Measurements from ENCODE around the gene CCDC9. TPM values are rescaled to one million over a fixed set of nuclear protein-coding genes. Genes with fewer than 3 reads are reported as not detected.

CCDC9 gene
- total RNA-seq, 1 donor = 6.5 TPM

DNA sequence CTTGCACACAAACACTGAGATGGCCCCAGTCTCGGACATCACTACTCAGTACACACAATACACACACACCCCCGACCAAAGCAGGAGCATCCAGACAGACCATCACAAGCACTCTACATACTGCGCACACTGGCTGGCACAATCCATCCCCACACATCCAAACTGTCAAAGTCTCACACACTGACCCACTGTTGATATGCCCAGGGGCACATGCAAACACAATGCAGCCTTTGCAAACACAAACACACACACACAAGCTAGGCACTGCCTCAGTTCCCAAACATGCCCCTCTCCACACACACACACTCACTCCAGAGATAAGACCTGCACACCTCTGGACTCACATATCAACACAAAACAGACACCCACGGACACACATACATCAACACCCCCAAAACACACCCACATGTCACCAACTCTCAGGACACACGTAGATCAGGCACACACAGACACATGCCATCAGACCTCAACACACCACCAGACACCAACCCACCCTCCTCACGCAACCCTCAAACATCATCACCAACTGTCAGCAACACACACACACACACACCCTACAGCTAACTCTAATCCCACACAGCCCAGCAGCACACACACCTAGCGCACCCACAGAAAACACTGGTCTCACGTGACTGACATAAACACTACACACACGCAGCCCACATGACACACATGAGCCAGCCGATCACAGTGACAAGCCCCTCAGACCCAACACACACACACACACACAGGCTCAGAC, 27.2 kb upstream of the CCDC9 start:
- TF ChIP-seq, protein P1, sequence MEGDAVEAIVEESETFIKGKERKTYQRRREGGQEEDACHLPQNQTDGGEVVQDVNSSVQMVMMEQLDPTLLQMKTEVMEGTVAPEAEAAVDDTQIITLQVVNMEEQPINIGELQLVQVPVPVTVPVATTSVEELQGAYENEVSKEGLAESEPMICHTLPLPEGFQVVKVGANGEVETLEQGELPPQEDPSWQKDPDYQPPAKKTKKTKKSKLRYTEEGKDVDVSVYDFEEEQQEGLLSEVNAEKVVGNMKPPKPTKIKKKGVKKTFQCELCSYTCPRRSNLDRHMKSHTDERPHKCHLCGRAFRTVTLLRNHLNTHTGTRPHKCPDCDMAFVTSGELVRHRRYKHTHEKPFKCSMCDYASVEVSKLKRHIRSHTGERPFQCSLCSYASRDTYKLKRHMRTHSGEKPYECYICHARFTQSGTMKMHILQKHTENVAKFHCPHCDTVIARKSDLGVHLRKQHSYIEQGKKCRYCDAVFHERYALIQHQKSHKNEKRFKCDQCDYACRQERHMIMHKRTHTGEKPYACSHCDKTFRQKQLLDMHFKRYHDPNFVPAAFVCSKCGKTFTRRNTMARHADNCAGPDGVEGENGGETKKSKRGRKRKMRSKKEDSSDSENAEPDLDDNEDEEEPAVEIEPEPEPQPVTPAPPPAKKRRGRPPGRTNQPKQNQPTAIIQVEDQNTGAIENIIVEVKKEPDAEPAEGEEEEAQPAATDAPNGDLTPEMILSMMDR (IDR thresholded peaks at IDR 0.05; ENCODE audit: insufficient read depth, low read length) = no peak
- peak; percentile 56 for DNase-seq (ENCODE audit: low read depth)

GRCh38 chr19:47229676-47230053, 26.7 kb upstream of the CCDC9 start:
- TF ChIP-seq, protein P1 (IDR thresholded peaks at IDR 0.05; ENCODE audit: insufficient read depth, low read length) = no peak
- peak overlapping the region; percentile 100 for H3K4me3 ChIP-seq (ENCODE audit: low read depth, low read length)
- DNase-seq (ENCODE audit: low read depth) = peak; percentile 35

More for the DNA sequence above, 27.2 kb upstream of the CCDC9 start:
- peak overlapping the region; percentile 100 for H3K4me3 ChIP-seq (ENCODE audit: low read depth, low read length)

DNA sequence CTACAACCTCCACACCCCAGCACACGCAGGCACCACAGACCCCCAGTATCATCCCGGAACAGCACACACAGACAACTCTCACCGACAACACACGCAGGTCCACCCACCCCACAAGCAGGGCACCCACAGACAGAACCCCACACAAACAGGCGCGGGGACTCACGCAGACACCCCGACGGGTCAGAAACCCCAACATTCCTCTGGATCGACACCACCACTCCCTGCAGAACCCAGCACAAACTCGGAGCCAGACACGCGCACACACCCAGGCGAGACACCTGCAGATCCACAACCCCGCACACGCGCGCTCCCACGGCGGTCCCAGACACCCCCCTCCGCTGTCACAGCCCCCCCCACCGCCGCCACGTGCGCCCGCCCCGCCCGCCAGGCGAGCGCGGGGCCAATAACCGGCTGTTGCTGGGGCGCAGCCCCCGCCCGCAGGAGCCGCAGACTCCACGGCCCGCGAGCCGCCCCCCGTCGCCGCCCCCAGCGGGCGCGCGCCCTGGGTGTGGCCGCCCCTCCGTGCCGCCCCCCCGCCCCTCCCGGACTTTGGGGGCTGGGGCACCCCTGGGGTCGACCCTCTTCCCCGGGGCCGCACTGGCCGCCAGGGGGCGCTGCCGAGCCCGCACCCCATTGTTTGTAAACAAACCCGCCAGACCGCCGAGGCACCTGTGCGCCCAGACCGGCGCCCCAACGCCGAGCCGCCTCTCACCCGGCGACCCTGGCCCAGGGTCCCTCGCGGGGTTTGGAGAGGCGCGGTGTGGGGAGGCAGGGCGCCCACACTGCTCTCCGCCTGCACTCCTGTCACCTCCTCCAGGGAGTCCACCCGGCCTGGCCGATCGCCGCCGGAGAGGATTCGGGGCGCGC, 26.0 kb upstream of the CCDC9 start:
- H3K4me3 ChIP-seq (ENCODE audit: low read depth, low read length) = peak overlapping the region; percentile 100
- peak; percentile 56 for DNase-seq (ENCODE audit: low read depth)
- TF ChIP-seq, protein P1 (IDR thresholded peaks at IDR 0.05; ENCODE audit: insufficient read depth, low read length) = peak; percentile 74

- H3K4me3 ChIP-seq (ENCODE audit: low read depth, low read length) = peak within 1 kb of the TSS; percentile 100
- DNase-seq (ENCODE audit: low read depth) = no peak
- TF ChIP-seq, protein P1 (IDR thresholded peaks at IDR 0.05; ENCODE audit: insufficient read depth, low read length) = no peak
Measured at GRCh38 chr19:47230921-47231214, 25.5 kb upstream of the CCDC9 start, which contains the start of gene BBC3. Gene BBC3 (minus strand): TSS chr19:47231199. CDS start chr19:47228431, 2,768 bp downstream.

DNA sequence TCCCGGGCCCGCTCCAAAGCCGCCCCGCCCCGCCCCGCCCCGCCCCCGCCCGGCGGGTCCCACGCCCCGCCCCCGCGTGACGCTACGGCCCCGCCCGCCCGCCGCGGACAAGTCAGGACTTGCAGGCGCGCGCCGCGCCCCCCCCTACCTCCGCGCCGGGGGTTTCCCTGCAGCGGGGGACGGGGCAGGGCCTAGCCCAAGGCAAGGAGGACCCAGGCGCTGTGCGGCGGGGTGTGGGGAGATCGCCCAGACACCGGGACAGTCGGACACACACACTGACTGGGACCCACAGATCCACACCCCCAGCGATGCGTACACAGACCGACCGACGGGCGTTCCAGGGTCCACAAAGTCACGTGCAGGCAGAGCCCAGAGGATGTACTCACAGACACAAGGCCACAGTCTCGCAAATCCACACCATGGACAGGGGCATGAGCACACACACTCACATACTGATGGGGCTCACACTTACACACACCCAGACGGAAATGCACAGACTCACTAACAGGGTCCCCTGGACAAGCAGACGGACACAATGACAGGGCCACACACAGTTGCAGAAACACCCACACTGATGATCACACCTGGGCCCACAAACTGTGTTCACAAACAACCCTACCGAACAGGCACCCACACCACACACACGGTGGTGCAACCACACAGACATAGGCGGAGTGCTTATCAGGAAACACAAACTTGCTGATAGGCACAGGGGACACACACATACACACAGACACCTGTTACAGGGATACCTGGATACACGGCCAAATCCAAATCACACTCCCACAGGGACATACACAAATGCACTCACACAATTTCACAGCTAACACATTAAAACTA, 24.9 kb upstream of the CCDC9 start:
- DNase-seq (ENCODE audit: low read depth) = peak; percentile 87
- H3K4me3 ChIP-seq (ENCODE audit: low read depth, low read length) = peak overlapping the region; percentile 75
- TF ChIP-seq, protein P1 (IDR thresholded peaks at IDR 0.05; ENCODE audit: insufficient read depth, low read length) = no peak

DNA sequence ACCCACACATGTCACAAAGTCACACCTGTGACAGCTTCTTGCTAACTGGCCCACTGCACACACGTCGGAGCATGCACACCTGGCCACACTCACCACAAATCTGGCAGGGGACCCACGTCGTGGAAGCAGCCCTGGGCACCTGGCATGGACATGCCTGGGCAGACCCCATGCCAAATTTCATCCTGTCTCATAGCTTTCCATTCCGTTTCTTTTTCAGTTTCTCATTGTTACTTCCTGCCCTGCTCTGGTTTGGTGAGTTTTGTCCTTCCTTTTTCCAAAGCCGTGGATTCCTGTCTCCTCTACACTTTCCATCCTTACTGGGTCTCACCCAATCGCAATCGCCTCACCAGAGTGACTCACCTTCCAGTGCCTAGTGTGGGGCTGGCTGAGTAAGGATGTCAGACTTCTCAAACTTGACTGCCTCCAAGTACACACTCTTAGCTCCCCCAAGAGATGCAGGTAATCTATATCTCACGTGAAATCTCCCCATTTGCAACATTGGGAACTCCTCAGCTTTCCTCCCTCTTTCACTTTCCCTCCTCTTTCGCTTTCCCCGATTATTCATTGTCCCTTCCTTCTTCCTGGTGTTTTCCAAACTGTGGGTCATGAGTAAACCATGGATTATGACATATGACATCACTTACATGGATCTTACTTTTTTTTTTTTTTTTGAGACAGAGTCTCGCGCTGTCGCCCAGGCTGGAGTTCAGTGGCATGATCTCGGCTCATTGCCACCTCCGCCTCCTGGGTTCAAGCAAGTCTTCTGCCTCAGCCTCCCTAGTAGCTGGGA, 23.7 kb upstream of the CCDC9 start:
- DNase-seq (ENCODE audit: low read depth) = peak; percentile 76
- TF ChIP-seq, protein P1 (IDR thresholded peaks at IDR 0.05; ENCODE audit: insufficient read depth, low read length) = no peak

More for the DNA sequence above, 23.7 kb upstream of the CCDC9 start:
- peak overlapping the region; percentile 73 for H3K4me3 ChIP-seq (ENCODE audit: low read depth, low read length)

Data from fibroblast of the aortic adventitia (primary cell).